DND-41 (cell line): ENCODE measurements around the gene BLOC1S5.

Source experiments
- ATAC-seq: fragments of 200-7000 bp; cut with Tn5 transposase; 3 replicates; pipeline ENCODE4 v1.9.1; 2021; ENCODE audit warnings: low read depth; ENCODE audit not compliant: insufficient read depth
- DNase-seq: peaks from one replicate; pipeline ENCODE4 v3.0.0-alpha.2; 2020
- H2AFZ ChIP-seq: 2 replicates; pipeline ENCODE4 v1.6.0; 2012; ENCODE audit warnings: low read depth, low read length
- H3K27ac ChIP-seq: 2 replicates; pipeline ENCODE4 v1.5.1; 2012; ENCODE audit warnings: low read length, inconsistent platforms
- H3K27me3 ChIP-seq: fragments of 200-600 bp; sonication (generic); 2 replicates; pipeline ENCODE4 v1.6.0; 2012; ENCODE audit warnings: low read length, mild to moderate bottlenecking, inconsistent platforms; ENCODE audit not compliant: insufficient read depth, poor library complexity
- H3K36me3 ChIP-seq: 2 replicates; pipeline ENCODE4 v1.5.1; 2012; ENCODE audit warnings: low read length, inconsistent platforms; ENCODE audit not compliant: insufficient read depth
- H3K4me1 ChIP-seq: 2 replicates; pipeline ENCODE4 v1.5.1; 2012; ENCODE audit warnings: mild to moderate bottlenecking, low read length; ENCODE audit not compliant: insufficient read depth
- H3K4me2 ChIP-seq: 2 replicates; pipeline ENCODE4 v1.6.0; 2012; ENCODE audit warnings: mild to moderate bottlenecking, moderate library complexity, low read length, inconsistent platforms; ENCODE audit not compliant: insufficient read depth
- H3K4me3 ChIP-seq, 2 experiments: fragments of 200-600 bp in 1 of 2; shearing (Covaris generic) in 1 of 2; 2 replicates each; pipeline ENCODE4 v1.5.1; 2012 to 2016; ENCODE audit warnings: inconsistent platforms in 2 of 2, low read length in 2 of 2, mild to moderate bottlenecking in 2 of 2, low read depth in 1 of 2, moderate library complexity in 1 of 2
- H3K79me2 ChIP-seq: 2 replicates; pipeline ENCODE4 v1.6.0; 2012; ENCODE audit warnings: low read length, inconsistent platforms; ENCODE audit not compliant: insufficient read depth
- H3K9ac ChIP-seq: 2 replicates; pipeline ENCODE4 v1.6.0; 2012; ENCODE audit warnings: low read depth, mild to moderate bottlenecking, inconsistent platforms, low read length, moderate library complexity
- H3K9me3 ChIP-seq: 2 replicates; pipeline ENCODE4 v1.5.1; 2012; ENCODE audit warnings: low read length, moderate library complexity, mild to moderate bottlenecking, inconsistent platforms; ENCODE audit not compliant: insufficient read depth, severe bottlenecking
- H4K20me1 ChIP-seq: 2 replicates; pipeline ENCODE4 v1.6.0; 2012; ENCODE audit warnings: low read length; ENCODE audit not compliant: insufficient read depth
- EZH2 ChIP-seq: IDR thresholded peaks from 3 replicates; pipeline ENCODE4 v1.6.1; 2012; ENCODE audit warnings: borderline replicate concordance, low read depth, mild to moderate bottlenecking, moderate library complexity, low read length, inconsistent platforms; ENCODE audit not compliant: severe bottlenecking
- TF ChIP-seq, protein P1 (sequence below): IDR thresholded peaks from 2 replicates; pipeline ENCODE4 v1.5.1; 2012; ENCODE audit warnings: borderline replicate concordance, low read length, moderate library complexity, mild to moderate bottlenecking; ENCODE audit not compliant: poor library complexity, severe bottlenecking; ENCODE audit errors: extremely low read depth

Gene BLOC1S5

GRCh38 chr6:8075704-8076103 lies 11.5 kb upstream of the BLOC1S5 start:
- ATAC-seq (no peak), DNase-seq (no peak)
- TF ChIP-seq, protein P1, sequence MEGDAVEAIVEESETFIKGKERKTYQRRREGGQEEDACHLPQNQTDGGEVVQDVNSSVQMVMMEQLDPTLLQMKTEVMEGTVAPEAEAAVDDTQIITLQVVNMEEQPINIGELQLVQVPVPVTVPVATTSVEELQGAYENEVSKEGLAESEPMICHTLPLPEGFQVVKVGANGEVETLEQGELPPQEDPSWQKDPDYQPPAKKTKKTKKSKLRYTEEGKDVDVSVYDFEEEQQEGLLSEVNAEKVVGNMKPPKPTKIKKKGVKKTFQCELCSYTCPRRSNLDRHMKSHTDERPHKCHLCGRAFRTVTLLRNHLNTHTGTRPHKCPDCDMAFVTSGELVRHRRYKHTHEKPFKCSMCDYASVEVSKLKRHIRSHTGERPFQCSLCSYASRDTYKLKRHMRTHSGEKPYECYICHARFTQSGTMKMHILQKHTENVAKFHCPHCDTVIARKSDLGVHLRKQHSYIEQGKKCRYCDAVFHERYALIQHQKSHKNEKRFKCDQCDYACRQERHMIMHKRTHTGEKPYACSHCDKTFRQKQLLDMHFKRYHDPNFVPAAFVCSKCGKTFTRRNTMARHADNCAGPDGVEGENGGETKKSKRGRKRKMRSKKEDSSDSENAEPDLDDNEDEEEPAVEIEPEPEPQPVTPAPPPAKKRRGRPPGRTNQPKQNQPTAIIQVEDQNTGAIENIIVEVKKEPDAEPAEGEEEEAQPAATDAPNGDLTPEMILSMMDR: no peak
- H3K4me2 ChIP-seq: no peak overlapping the region
- no peaks in the 10 kb centered on the region for H3K9me3 ChIP-seq
- no peaks in the 10 kb centered on the region; the same call in 1 of the 2 replicates for H3K36me3 ChIP-seq
- no peak overlapping the region for H3K27ac ChIP-seq
- no peak overlapping the region for H3K4me3 ChIP-seq
- H3K9ac ChIP-seq: no peak overlapping the region
- H3K4me1 ChIP-seq: no peaks in the 10 kb centered on the region
- H3K79me2 ChIP-seq: no peaks in the 10 kb centered on the region
- no peaks in the 10 kb centered on the region for H3K27me3 ChIP-seq
- no peak overlapping the region for H2AFZ ChIP-seq
- H4K20me1 ChIP-seq: no peaks in the 10 kb centered on the region

DNA sequence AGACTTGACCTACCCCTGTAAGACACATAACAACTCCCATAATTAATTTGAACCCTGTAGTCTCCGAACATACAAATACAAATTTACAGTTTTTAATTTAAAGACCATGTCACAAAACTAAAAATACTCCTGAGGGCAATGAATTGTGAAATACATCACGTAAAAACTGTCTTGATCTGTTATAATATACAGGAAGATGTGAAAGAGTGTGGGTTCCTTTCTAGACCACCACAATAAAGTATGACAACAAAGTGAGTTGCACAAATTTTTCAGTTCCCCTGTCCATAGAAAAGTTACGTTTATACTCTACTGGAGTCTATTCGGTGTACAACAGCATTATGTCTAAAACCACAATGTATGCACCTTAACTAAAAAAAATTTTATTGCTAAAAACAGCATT lies 11.0 kb upstream of the BLOC1S5 start:
- H3K4me2 ChIP-seq: no peak overlapping the region
- no peak overlapping the region for H3K27ac ChIP-seq
- no peak for ATAC-seq
- H3K79me2 ChIP-seq: no peaks in the 10 kb centered on the region
- no peaks in the 10 kb centered on the region for H3K9me3 ChIP-seq
- H4K20me1 ChIP-seq: no peaks in the 10 kb centered on the region
- H3K4me3 ChIP-seq: no peak overlapping the region
- no peak for TF ChIP-seq EZH2
- H2AFZ ChIP-seq: no peak overlapping the region
- H3K4me1 ChIP-seq: no peaks in the 10 kb centered on the region
- H3K36me3 ChIP-seq: no peaks in the 10 kb centered on the region
- H3K9ac ChIP-seq: no peak overlapping the region
- DNase-seq: no peak
- H3K27me3 ChIP-seq: no peaks in the 10 kb centered on the region

- no peak overlapping the region for H3K27ac ChIP-seq
- no peak overlapping the region for H2AFZ ChIP-seq
- H3K9ac ChIP-seq: no peak overlapping the region
- H3K4me3 ChIP-seq: no peak overlapping the region
- H3K4me1 ChIP-seq: no peaks in the 10 kb centered on the region
- H3K79me2 ChIP-seq: no peaks in the 10 kb centered on the region
- DNase-seq (no peak), ATAC-seq (no peak)
- no peaks in the 10 kb centered on the region for H3K36me3 ChIP-seq
- H3K27me3 ChIP-seq: no peaks in the 10 kb centered on the region
- H3K9me3 ChIP-seq: no peaks in the 10 kb centered on the region
- no peaks in the 10 kb centered on the region for H4K20me1 ChIP-seq
- no peak overlapping the region for H3K4me2 ChIP-seq
- TF ChIP-seq, protein P1: no peak
- TF ChIP-seq EZH2: no peak
Observed at GRCh38 chr6:8074213-8074612, 10.0 kb upstream of the BLOC1S5 start.

- DNase-seq (no peak), ATAC-seq (no peak)
- Histone ChIP-seq H3K36me3 (no peaks in the 10 kb centered on the region), H3K79me2 (no peaks in the 10 kb centered on the region), H3K27ac (no peak overlapping the region), H3K9me3 (no peaks in the 10 kb centered on the region), H3K4me1 (no peaks in the 10 kb centered on the region), H2AFZ (no peak overlapping the region), H3K27me3 (no peaks in the 10 kb centered on the region), H3K9ac (no peak overlapping the region), H3K4me2 (no peak overlapping the region), H4K20me1 (no peaks in the 10 kb centered on the region), H3K4me3 (no peak overlapping the region)
- TF ChIP-seq, protein P1: no peak
- TF ChIP-seq EZH2: no peak
Observed at GRCh38 chr6:8073758-8074157, 9.6 kb upstream of the BLOC1S5 start.
